Measurements from ENCODE around the gene CACNA1C. TPM values are rescaled to one million over a fixed set of nuclear protein-coding genes. Genes with fewer than 3 reads are reported as not detected.

The CACNA1C gene
- total RNA-seq, 2 donors from 2014 or later = 8.1 to 18.2 TPM

DNA sequence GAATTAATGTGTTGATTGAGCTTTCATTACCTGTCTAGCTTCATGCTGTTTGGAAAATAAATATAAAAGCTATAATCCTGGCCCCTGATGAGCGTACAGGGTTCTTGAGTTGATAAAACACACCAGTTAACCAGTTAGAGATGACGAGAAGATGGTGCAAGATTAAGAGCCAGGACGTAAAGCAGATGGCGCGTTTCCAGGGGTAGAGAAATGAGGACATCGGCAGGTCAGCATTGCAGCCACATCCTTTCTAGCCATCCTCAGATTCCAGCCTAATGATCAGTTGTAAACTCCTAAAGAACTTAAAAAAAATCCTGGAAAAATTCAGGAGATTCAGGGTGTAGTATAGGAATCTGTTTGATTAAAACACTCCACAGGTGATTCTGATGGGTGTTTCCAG, 203.7 kb downstream of the CACNA1C start:
- H3K4me1 ChIP-seq (replicated peaks) = no peaks in the 10 kb centered on the region
- intact Hi-C loops (cut with DNase I) = no loop called here

DNA sequence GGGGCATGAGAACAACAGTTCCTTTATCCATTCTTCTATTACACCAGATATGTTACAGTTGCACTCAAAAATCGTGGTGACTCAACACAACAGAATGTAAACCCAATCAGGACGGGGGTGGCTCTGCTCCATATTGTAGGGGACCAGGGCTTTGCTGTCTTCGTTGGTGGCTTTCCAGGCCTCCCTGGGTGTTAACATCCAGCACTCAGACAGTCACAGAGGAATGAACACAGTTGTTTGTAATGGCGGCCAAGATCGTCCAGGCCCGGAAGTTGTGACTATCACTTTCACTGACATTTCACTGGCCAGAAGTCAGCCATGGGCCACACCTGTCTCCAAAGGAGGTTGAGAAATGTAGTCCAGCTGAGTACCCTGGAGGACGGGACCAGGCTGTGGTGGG, 204.1 kb downstream of the CACNA1C start:
- H3K27ac ChIP-seq = no peak overlapping the region
- H3K27me3 ChIP-seq (replicated peaks; ENCODE audit: insufficient read depth) = no peaks in the 10 kb centered on the region
- no peaks in the 10 kb centered on the region for H3K9me3 ChIP-seq
- intact Hi-C loops (cut with DNase I) = no loop called here
- DNase-seq (ENCODE audit: low spot score) = no peak
- H3K4me3 ChIP-seq = no peak overlapping the region
- WGBS = 74% methylated on average over 7 of the region's 7 CpGs
- H3K36me3 ChIP-seq = no peaks in the 10 kb centered on the region
- H3K4me1 ChIP-seq (replicated peaks) = no peaks in the 10 kb centered on the region
- TF ChIP-seq POLR2A (IDR thresholded peaks at IDR 0.05) (no peak), POLR2AphosphoS5 (IDR thresholded peaks at IDR 0.05) (no peak)
- TF ChIP-seq, protein P1, sequence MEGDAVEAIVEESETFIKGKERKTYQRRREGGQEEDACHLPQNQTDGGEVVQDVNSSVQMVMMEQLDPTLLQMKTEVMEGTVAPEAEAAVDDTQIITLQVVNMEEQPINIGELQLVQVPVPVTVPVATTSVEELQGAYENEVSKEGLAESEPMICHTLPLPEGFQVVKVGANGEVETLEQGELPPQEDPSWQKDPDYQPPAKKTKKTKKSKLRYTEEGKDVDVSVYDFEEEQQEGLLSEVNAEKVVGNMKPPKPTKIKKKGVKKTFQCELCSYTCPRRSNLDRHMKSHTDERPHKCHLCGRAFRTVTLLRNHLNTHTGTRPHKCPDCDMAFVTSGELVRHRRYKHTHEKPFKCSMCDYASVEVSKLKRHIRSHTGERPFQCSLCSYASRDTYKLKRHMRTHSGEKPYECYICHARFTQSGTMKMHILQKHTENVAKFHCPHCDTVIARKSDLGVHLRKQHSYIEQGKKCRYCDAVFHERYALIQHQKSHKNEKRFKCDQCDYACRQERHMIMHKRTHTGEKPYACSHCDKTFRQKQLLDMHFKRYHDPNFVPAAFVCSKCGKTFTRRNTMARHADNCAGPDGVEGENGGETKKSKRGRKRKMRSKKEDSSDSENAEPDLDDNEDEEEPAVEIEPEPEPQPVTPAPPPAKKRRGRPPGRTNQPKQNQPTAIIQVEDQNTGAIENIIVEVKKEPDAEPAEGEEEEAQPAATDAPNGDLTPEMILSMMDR (IDR thresholded peaks at IDR 0.05) = no peak

More for the DNA sequence above, 203.7 kb downstream of the CACNA1C start:
- Histone ChIP-seq H3K27me3 (replicated peaks; ENCODE audit: insufficient read depth) (no peaks in the 10 kb centered on the region), H3K27ac (no peak overlapping the region), H3K4me3 (no peak overlapping the region), H3K9me3 (no peaks in the 10 kb centered on the region), H3K36me3 (no peaks in the 10 kb centered on the region)
- TF ChIP-seq POLR2AphosphoS5 (IDR thresholded peaks at IDR 0.05) = no peak
- TF ChIP-seq, protein P1 (IDR thresholded peaks at IDR 0.05) = no peak
- TF ChIP-seq POLR2A (IDR thresholded peaks at IDR 0.05) = no peak
- DNase-seq (ENCODE audit: low spot score) = no peak
- WGBS = 81% methylated on average over 6 of the region's 6 CpGs

DNA sequence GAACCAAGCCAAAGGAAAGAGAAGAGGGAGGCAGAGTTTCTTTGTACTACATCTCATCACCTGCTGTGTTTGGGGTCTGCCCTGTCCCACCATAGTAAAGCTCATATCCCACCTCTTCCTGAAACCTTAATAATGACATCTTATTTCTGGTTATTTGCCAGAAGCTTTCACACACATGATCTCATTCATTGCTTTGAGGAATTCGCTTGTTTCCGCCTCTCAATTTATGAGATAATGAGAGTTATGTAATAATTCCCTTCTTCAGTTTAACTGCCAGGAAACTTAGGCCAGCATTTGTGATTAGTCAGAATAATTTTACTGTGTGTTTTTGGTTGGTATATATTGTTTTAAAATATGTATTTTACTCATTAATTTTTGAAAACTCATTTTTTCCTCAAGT, 205.2 kb downstream of the CACNA1C start:
- Histone ChIP-seq H3K27me3 (replicated peaks; ENCODE audit: insufficient read depth) (no peaks in the 10 kb centered on the region), H3K27ac (no peak overlapping the region), H3K36me3 (no peaks in the 10 kb centered on the region), H3K9me3 (no peaks in the 10 kb centered on the region), H3K4me1 (replicated peaks) (no peaks in the 10 kb centered on the region), H3K4me3 (no peak overlapping the region)
- 63% methylated on average over 2 of the region's 2 CpGs for WGBS
- intact Hi-C loops (cut with DNase I) = no loop called here
- no peak for TF ChIP-seq POLR2A (IDR thresholded peaks at IDR 0.05)
- no peak for TF ChIP-seq POLR2AphosphoS5 (IDR thresholded peaks at IDR 0.05)
- TF ChIP-seq, protein P1 (IDR thresholded peaks at IDR 0.05) = no peak
- DNase-seq (ENCODE audit: low spot score) = no peak

DNA sequence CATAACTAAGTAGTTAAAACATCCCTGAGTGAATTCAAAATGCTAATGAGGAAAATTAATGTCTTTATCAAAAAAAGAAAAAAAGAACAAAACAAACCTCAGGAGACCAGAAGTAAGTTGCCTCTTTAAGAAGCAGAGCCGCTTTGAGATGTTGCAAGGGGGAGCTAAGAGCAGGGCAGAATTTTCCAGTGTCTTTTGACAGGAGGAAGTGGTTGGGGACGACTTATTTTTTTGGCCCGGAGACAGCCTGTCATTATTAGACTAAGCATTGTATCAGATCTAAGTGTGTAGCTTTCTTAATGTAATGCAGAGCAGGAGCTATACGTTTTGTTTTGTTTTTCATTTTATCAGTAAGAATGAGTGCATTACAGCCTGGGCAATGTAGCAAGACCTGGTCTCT, 206.6 kb downstream of the CACNA1C start:
- H3K27me3 ChIP-seq (replicated peaks; ENCODE audit: insufficient read depth) = no peaks in the 10 kb centered on the region
- WGBS = 40% methylated on average over 4 of the region's 4 CpGs
- intact Hi-C loops (cut with DNase I) = no loop called here
- no peaks in the 10 kb centered on the region for H3K9me3 ChIP-seq
- no peaks in the 10 kb centered on the region for H3K4me1 ChIP-seq (replicated peaks)
- no peak for DNase-seq (ENCODE audit: low spot score)
- no peak overlapping the region for H3K27ac ChIP-seq
- no peak overlapping the region for H3K4me3 ChIP-seq
- no peaks in the 10 kb centered on the region for H3K36me3 ChIP-seq
- TF ChIP-seq POLR2AphosphoS5 (IDR thresholded peaks at IDR 0.05) (no peak), POLR2A (IDR thresholded peaks at IDR 0.05) (no peak)
- TF ChIP-seq, protein P1 (IDR thresholded peaks at IDR 0.05) = no peak

DNA sequence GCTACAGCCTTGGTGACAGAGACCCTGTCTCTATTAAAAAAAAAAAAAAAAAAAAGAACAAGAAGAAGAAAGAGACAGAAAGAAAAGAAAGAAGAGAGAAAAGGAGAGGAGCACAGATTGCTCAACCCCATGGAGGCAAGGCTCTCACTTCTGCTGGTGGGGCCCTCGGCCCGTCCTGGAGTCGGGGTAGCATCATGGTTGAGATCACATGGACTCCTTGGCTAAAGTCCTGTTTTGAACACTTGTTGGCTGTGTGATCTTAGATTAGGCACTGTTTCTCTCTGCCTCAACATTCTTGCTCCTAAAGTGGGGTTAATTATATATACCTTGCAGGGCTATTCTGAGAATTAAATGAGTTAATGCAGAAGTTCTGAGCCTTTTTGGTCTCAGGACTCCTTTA, 207.7 kb downstream of the CACNA1C start:
- intact Hi-C loops (cut with DNase I) = loop anchor here (10.0 kb wide), 1 partner anchor 324 kb away; no protein-coding TSS in a partner anchor
- H3K36me3 ChIP-seq = no peaks in the 10 kb centered on the region
- H3K27ac ChIP-seq = no peak overlapping the region
- no peaks in the 10 kb centered on the region for H3K9me3 ChIP-seq
- TF ChIP-seq POLR2AphosphoS5 (IDR thresholded peaks at IDR 0.05) = no peak
- no peak for TF ChIP-seq POLR2A (IDR thresholded peaks at IDR 0.05)
- TF ChIP-seq, protein P1 (IDR thresholded peaks at IDR 0.05) = no peak
- H3K4me1 ChIP-seq (replicated peaks) = no peaks in the 10 kb centered on the region
- H3K4me3 ChIP-seq = no peak overlapping the region
- no peak for DNase-seq (ENCODE audit: low spot score)
- WGBS = 87% methylated on average over 3 of the region's 3 CpGs
- no peaks in the 10 kb centered on the region for H3K27me3 ChIP-seq (replicated peaks; ENCODE audit: insufficient read depth)
